ENCODE measurements around the gene TRA2A. TPM values are rescaled to one million over a fixed set of nuclear protein-coding genes. Genes with fewer than 3 reads are reported as not detected.

The TRA2A gene
- total and polyA plus RNA-seq, 10 of the 15 experiments (the other 5 are each of a cell fraction or from before 2014, with no cell fraction given), result 25.0 to 224 (median 91.3) TPM

GRCh38 chr7:23531050-23531793 is 559 bp downstream of the TRA2A start (continued):
- TF ChIP-seq MEF2B (IDR thresholded peaks at IDR 0.05; ENCODE audit: partially characterized antibody, poor library complexity, severe bottlenecking) (peak; percentile 6), HSF1 (IDR thresholded peaks at IDR 0.05; ENCODE audit: low read depth, low read length) (no peak), BRCA1 (IDR thresholded peaks at IDR 0.05; ENCODE audit: low read depth, low read length) (no peak), GATAD2B (conservative IDR thresholded peaks at IDR 0.05; ENCODE audit: low read depth) (0 out of 2 replicates have a peak, but pooled peaks have one; percentile 25), NFYA (IDR thresholded peaks at IDR 0.05; ENCODE audit: borderline replicate concordance, low read depth, low read length) (no peak), KAT2A (conservative IDR thresholded peaks at IDR 0.05; ENCODE audit: control insufficient read depth, low read depth, low read length) (no peak), SPI1 (IDR thresholded peaks at IDR 0.05; ENCODE audit: borderline replicate concordance, insufficient read depth, low read depth, low read length) (no peak), EGR1 (IDR thresholded peaks at IDR 0.05; ENCODE audit: borderline replicate concordance in 1 of 2, low read depth in 2 of 2, low read length in 2 of 2) (peak in 1 of 2 experiments; percentile 91; a peak in 2 of 3 replicates), PBX3 (IDR thresholded peaks at IDR 0.05; ENCODE audit: insufficient replicate concordance, low read depth, low read length) (no peak), ZBTB4 (CRISPR knock-in tag; IDR thresholded peaks at IDR 0.05) (no peak), IKZF1 (conservative IDR thresholded peaks at IDR 0.05) (peak; percentile 78), SKIL (IDR thresholded peaks at IDR 0.05; ENCODE audit: low read depth, poor library complexity, severe bottlenecking) (no peak), SMAD5 (IDR thresholded peaks at IDR 0.05; ENCODE audit: low read depth) (no peak), JUNB (IDR thresholded peaks at IDR 0.05) (no peak; the same call in 1 of the 2 replicates), FOXK2 (IDR thresholded peaks at IDR 0.05) (no peak), MAX (IDR thresholded peaks at IDR 0.05; ENCODE audit: low read depth, low read length) (0 out of 2 replicates have a peak, but pooled peaks have one; percentile 37), MEF2A (IDR thresholded peaks at IDR 0.05; ENCODE audit: insufficient read depth, low read depth, low read length) (no peak), NR2F1 (conservative IDR thresholded peaks at IDR 0.05) (peak; percentile 16; the same call in 1 of the 2 replicates), STAT3 (IDR thresholded peaks at IDR 0.05; ENCODE audit: low read depth, low read length) (no peak), RUNX3 (IDR thresholded peaks at IDR 0.05; ENCODE audit: low read length) (peak; percentile 32), CHD2 (IDR thresholded peaks at IDR 0.05; ENCODE audit: borderline replicate concordance, low read depth, low read length) (no peak)

All from GM12878 (cell line).